HuH-7 (cell line): ENCODE measurements around the gene KLK14.

ENCODE experiments used
- DNase-seq: peaks from one replicate; pipeline ENCODE4 v3.0.0; 2011; ENCODE audit warnings: low spot score

KLK14 gene

GRCh38 chr19:51044327-51044726 lies 38.4 kb downstream of the KLK14 start:
- no peak for DNase-seq

- no peak for DNase-seq
Measured at GRCh38 chr19:51043497-51043896, 39.2 kb downstream of the KLK14 start.

GRCh38 chr19:51040151-51040550 lies 42.5 kb downstream of the KLK14 start:
- no peak for DNase-seq

GRCh38 chr19:51036519-51036918 lies 46.2 kb downstream of the KLK14 start:
- DNase-seq, result no peak

- no peak for DNase-seq
Measured at GRCh38 chr19:51034704-51035103, 48.0 kb downstream of the KLK14 start, which contains the start of gene KLK12. KLK12 (minus strand) TSS chr19:51035002; CDS start chr19:51034621, 381 bp downstream.

GRCh38 chr19:51031880-51032225 lies 50.8 kb downstream of the KLK14 start:
- no peak for DNase-seq

GRCh38 chr19:51031220-51031879 lies 51.3 kb downstream of the KLK14 start:
- DNase-seq, result no peak

- no peak for DNase-seq
Measured at GRCh38 chr19:51030631-51031030, 52.1 kb downstream of the KLK14 start.

- DNase-seq, result no peak
Measured at GRCh38 chr19:51029718-51030117, 53.0 kb downstream of the KLK14 start.
